CD4-positive, alpha-beta memory T cell (primary cell): Measurements from ENCODE around the gene SLC39A10. TPM values are rescaled to one million over a fixed set of nuclear protein-coding genes. Genes with fewer than 3 reads are reported as not detected.
"Not testable (repeated sequence)": the region's sequence is repeated elsewhere in the genome, so short reads cannot be mapped to it uniquely, and the experiment has no call there.

Experiments
- CTCF ChIA-PET: fragments of 350-600 bp; sonication (Branson Sonifier 250); formaldehyde crosslinking; loops from one replicate; lab custom pipeline; 2021; ENCODE audit warnings: inconsistent platforms; ENCODE audit not compliant: partially characterized antibody; lab: Charles Lee
- POLR2A ChIA-PET: fragments of 350-600 bp; sonication (Branson Sonifier 250); formaldehyde crosslinking; loops from one replicate; lab custom pipeline; 2021; ENCODE audit not compliant: partially characterized antibody; lab: Charles Lee
- DNase-seq, 5 donors: peaks; one replicate each; pipeline versions ENCODE4 v3.0.0 to v3.0.0-alpha.2; 2020 to 2022; ENCODE audit warnings: mixed read lengths in 1 of 5
- H3K27ac ChIP-seq: one replicate; pipeline ENCODE4 v1.7.0; 2013; ENCODE audit warnings: low read depth, low read length
- H3K27me3 ChIP-seq: 2 replicates; pipeline ENCODE4 v1.7.0; 2013; ENCODE audit warnings: mild to moderate bottlenecking, low read length, moderate library complexity; ENCODE audit not compliant: insufficient read depth
- H3K36me3 ChIP-seq: 2 replicates; pipeline ENCODE4 v1.7.0; 2013; ENCODE audit warnings: mild to moderate bottlenecking, low read length, moderate library complexity; ENCODE audit not compliant: insufficient read depth
- H3K4me1 ChIP-seq: 2 replicates; pipeline ENCODE4 v1.7.0; 2013; ENCODE audit warnings: mild to moderate bottlenecking, low read length, moderate library complexity; ENCODE audit not compliant: insufficient read depth
- H3K4me3 ChIP-seq, 2 donors: one replicate each; pipeline ENCODE4 v1.7.0; 2013; ENCODE audit warnings: low read length in 2 of 2, mild to moderate bottlenecking in 1 of 2
- H3K9me3 ChIP-seq, 2 donors: one replicate each; pipeline ENCODE4 v1.7.0; 2013; ENCODE audit warnings: low read length in 2 of 2, control low read depth in 1 of 2; ENCODE audit not compliant: control insufficient read depth in 1 of 2
- H3K27ac Mint-ChIP-seq, 7 donors: one replicate each; pipeline ENCODE4 v1.8.0; 2020 to 2021; ENCODE audit warnings: mixed read lengths in 7 of 7, mild to moderate bottlenecking in 6 of 7, inconsistent platforms in 3 of 7, moderate library complexity in 3 of 7
- H3K27me3 Mint-ChIP-seq, 2 donors: one replicate each; pipeline ENCODE4 v1.8.0; 2020 to 2021; ENCODE audit warnings: mixed read lengths in 2 of 2
- H3K36me3 Mint-ChIP-seq, 2 donors: one replicate each; pipeline ENCODE4 v1.8.0; 2020 to 2021; ENCODE audit warnings: mixed read lengths in 2 of 2, inconsistent platforms in 1 of 2, mild to moderate bottlenecking in 1 of 2
- H3K4me1 Mint-ChIP-seq, 4 donors: one replicate each; pipeline ENCODE4 v1.8.0; 2020 to 2021; ENCODE audit warnings: mixed read lengths in 4 of 4, mild to moderate bottlenecking in 1 of 4
- H3K4me3 Mint-ChIP-seq, 8 donors: one replicate each; pipeline ENCODE4 v1.8.0; 2020 to 2021; ENCODE audit warnings: mixed read lengths in 8 of 8, mild to moderate bottlenecking in 7 of 8, moderate library complexity in 6 of 8, inconsistent platforms in 3 of 8
- H3K9me3 Mint-ChIP-seq, 8 donors: one replicate each; pipeline ENCODE4 v1.8.0; 2020 to 2021; ENCODE audit warnings: mixed read lengths in 8 of 8, mild to moderate bottlenecking in 5 of 8, inconsistent platforms in 3 of 8, moderate library complexity in 1 of 8
- intact Hi-C: fragments of 100-400 bp; cut with micrococcal nuclease; formaldehyde crosslinking; loops from one replicate; pipeline ENCODE4 v1.15.1; 2023
- polyA plus RNA-seq, 2 donors: library from polyadenylated mRNA; unstranded; fragments of 300-500 nt; fragmentation: Illumina TruSeq; gene quantifications; one replicate each; pipeline ENCODE4 v1.2.3, GENCODE V29; 2021
- total RNA-seq, 2 experiments: library from RNA; stranded (reverse); gene quantifications; one replicate each; pipeline ENCODE4 v1.2.3, GENCODE V29; 2021

The SLC39A10 gene
- total and polyA plus RNA-seq, 4 experiments from 2014 or later: 5.9 to 102 (median 54.4) TPM

GRCh38 chr2:195645413-195645812, 11.6 kb upstream of the SLC39A10 start:
- no peaks in the 10 kb centered on the region for H3K4me1 ChIP-seq

GRCh38 chr2:195646424-195646823, 10.6 kb upstream of the SLC39A10 start:
- Histone ChIP-seq H3K4me1 (no peaks in the 10 kb centered on the region), H3K36me3 (no peaks in the 10 kb centered on the region), H3K4me3 (no peak overlapping the region), H3K27me3 (no peaks in the 10 kb centered on the region), H3K27ac (no peak overlapping the region), H3K9me3 (no peaks in the 10 kb centered on the region)
- H3K27me3 Mint-ChIP-seq: no peaks in the 10 kb centered on the region
- CTCF ChIA-PET: no interaction called here
- peaks cover 0 to 3% (median 0%) of the 10 kb centered on the region in 8 donors for H3K9me3 Mint-ChIP-seq
- no peak for DNase-seq
- H3K27ac Mint-ChIP-seq: no peak overlapping the region
- H3K4me3 Mint-ChIP-seq: no peak overlapping the region
- intact Hi-C loops: no loop called here
- peaks cover 6 to 11% (median 9%) of the 10 kb centered on the region in 4 donors for H3K4me1 Mint-ChIP-seq
- H3K36me3 Mint-ChIP-seq: no peaks in the 10 kb centered on the region
- POLR2A ChIA-PET: no interaction called here

More at GRCh38 chr2:195645413-195645812, 11.6 kb upstream of the SLC39A10 start:
- DNase-seq: no peak
- POLR2A ChIA-PET: interaction anchor here (0.9 to 1.1 kb wide), 2 partner anchors 11 to 110 kb away, joined by 3 to 5 read pairs; partner anchors contain the start of gene SLC39A10
- Mint-ChIP-seq H3K9me3 (peaks cover 0 to 2% (median 0%) of the 10 kb centered on the region in 8 donors), H3K27me3 (no peaks in the 10 kb centered on the region), H3K27ac (no peak overlapping the region), H3K4me1 (peaks cover 6 to 11% (median 9%) of the 10 kb centered on the region in 4 donors), H3K4me3 (no peak overlapping the region), H3K36me3 (no peaks in the 10 kb centered on the region)
- no peaks in the 10 kb centered on the region for H3K9me3 ChIP-seq
- no peak overlapping the region for H3K27ac ChIP-seq
- H3K4me3 ChIP-seq: no peak overlapping the region
- CTCF ChIA-PET: interaction anchor here (0.6 kb wide), 2 partner anchors 14 to 74 kb away, joined by 3 read pairs; no protein-coding TSS in a partner anchor
- intact Hi-C loops: no loop called here
- no peaks in the 10 kb centered on the region for H3K36me3 ChIP-seq
- no peaks in the 10 kb centered on the region for H3K27me3 ChIP-seq

- no peaks in the 10 kb centered on the region for H3K9me3 ChIP-seq
- H3K4me1 ChIP-seq: no peaks in the 10 kb centered on the region
- CTCF ChIA-PET: interaction anchor here (0.8 kb wide), 1 partner anchor 10 kb away, joined by 3 read pairs; the partner anchor contains the start of gene SLC39A10
- H3K27ac ChIP-seq: no peak overlapping the region
- POLR2A ChIA-PET: interaction anchor here (1.7 kb wide), 1 partner anchor 10 kb away, joined by 5 read pairs; the partner anchor contains the start of gene SLC39A10
- H3K36me3 Mint-ChIP-seq: no peaks in the 10 kb centered on the region
- H3K9me3 Mint-ChIP-seq: peaks cover 0 to 3% (median 0%) of the 10 kb centered on the region in 8 donors
- intact Hi-C loops: no loop called here
- no peak overlapping the region for H3K4me3 ChIP-seq
- no peak for DNase-seq
- peaks cover 6 to 11% (median 9%) of the 10 kb centered on the region in 4 donors for H3K4me1 Mint-ChIP-seq
- H3K27ac Mint-ChIP-seq: no peak overlapping the region
- H3K36me3 ChIP-seq: no peaks in the 10 kb centered on the region
- no peaks in the 10 kb centered on the region for H3K27me3 Mint-ChIP-seq
- no peak overlapping the region for H3K4me3 Mint-ChIP-seq
- H3K27me3 ChIP-seq: no peaks in the 10 kb centered on the region
Measured at GRCh38 chr2:195647302-195647701, 9.7 kb upstream of the SLC39A10 start.

GRCh38 chr2:195648370-195648769, 8.7 kb upstream of the SLC39A10 start:
- intact Hi-C loops, CTCF ChIA-PET, DNase-seq, H3K27me3 ChIP-seq, H3K9me3 Mint-ChIP-seq, H3K4me3 ChIP-seq, H3K36me3 ChIP-seq, H3K27ac ChIP-seq, H3K27ac Mint-ChIP-seq, H3K36me3 Mint-ChIP-seq, H3K4me3 Mint-ChIP-seq, H3K4me1 ChIP-seq, H3K27me3 Mint-ChIP-seq, H3K9me3 ChIP-seq: not testable (repeated sequence)
- POLR2A ChIA-PET: interaction anchor here (0.8 to 1.7 kb wide), 2 partner anchors 9 to 12 kb away, joined by 3 to 5 read pairs; partner anchors contain the start of gene SLC39A10
- peaks cover 5 to 11% (median 7%) of the 10 kb centered on the region in 4 donors for H3K4me1 Mint-ChIP-seq

- Mint-ChIP-seq H3K36me3 (no peaks in the 10 kb centered on the region), H3K4me3 (peak overlapping the region in 3 of 8 donors; percentile 1 to 41 (median 26)), H3K27me3 (no peaks in the 10 kb centered on the region), H3K4me1 (peaks cover 5 to 9% (median 6%) of the 10 kb centered on the region in 4 donors), H3K27ac (peak overlapping the region in 1 of 7 donors; percentile 34), H3K9me3 (peaks cover 0 to 3% (median 0%) of the 10 kb centered on the region in 8 donors)
- Histone ChIP-seq H3K4me3 (no peak overlapping the region), H3K36me3 (no peaks in the 10 kb centered on the region), H3K4me1 (no peaks in the 10 kb centered on the region), H3K27me3 (no peaks in the 10 kb centered on the region), H3K27ac (no peak overlapping the region), H3K9me3 (no peaks in the 10 kb centered on the region)
- ChIA-PET POLR2A (interaction anchor here (1.7 kb wide), 1 partner anchor 8 kb away, joined by 5 read pairs; the partner anchor contains the start of gene SLC39A10), CTCF (interaction anchor here (1.0 to 1.6 kb wide), 2 partner anchors 14 to 151 kb away, joined by 3 to 10 read pairs; no protein-coding TSS in a partner anchor)
- DNase-seq: no peak
- intact Hi-C loops: no loop called here
Measured at GRCh38 chr2:195648787-195649186, 8.2 kb upstream of the SLC39A10 start.

GRCh38 chr2:195649629-195650190, 7.3 kb upstream of the SLC39A10 start:
- intact Hi-C loops: no loop called here
- Mint-ChIP-seq H3K4me1 (peaks cover 5 to 9% (median 6%) of the 10 kb centered on the region in 4 donors), H3K27ac (no peak overlapping the region), H3K27me3 (no peaks in the 10 kb centered on the region), H3K36me3 (no peaks in the 10 kb centered on the region), H3K4me3 (no peak overlapping the region), H3K9me3 (peaks cover 0 to 3% (median 0%) of the 10 kb centered on the region in 8 donors)
- no peak for DNase-seq
- Histone ChIP-seq H3K9me3 (no peaks in the 10 kb centered on the region), H3K27me3 (no peaks in the 10 kb centered on the region), H3K27ac (no peak overlapping the region), H3K4me1 (no peaks in the 10 kb centered on the region), H3K4me3 (no peak overlapping the region), H3K36me3 (no peaks in the 10 kb centered on the region)
- CTCF ChIA-PET: interaction anchor here (1.0 to 1.9 kb wide), 3 partner anchors 10 to 152 kb away, joined by 3 to 10 read pairs (median 7); no protein-coding TSS in a partner anchor
- POLR2A ChIA-PET: no interaction called here

GRCh38 chr2:195651046-195651445, 6.0 kb upstream of the SLC39A10 start:
- Mint-ChIP-seq H3K4me3 (no peak overlapping the region), H3K9me3 (peaks cover 0 to 3% (median 0%) of the 10 kb centered on the region in 8 donors), H3K36me3 (no peaks in the 10 kb centered on the region), H3K27ac (no peak overlapping the region), H3K27me3 (no peaks in the 10 kb centered on the region), H3K4me1 (peaks cover 6 to 11% (median 7%) of the 10 kb centered on the region in 4 donors)
- H3K27ac ChIP-seq: no peak overlapping the region
- ChIA-PET CTCF (interaction anchor here (1.5 to 1.9 kb wide), 2 partner anchors 9 to 75 kb away, joined by 3 to 7 read pairs; no protein-coding TSS in a partner anchor), POLR2A (no interaction called here)
- DNase-seq: no peak
- no peaks in the 10 kb centered on the region for H3K9me3 ChIP-seq
- H3K36me3 ChIP-seq: no peaks in the 10 kb centered on the region
- intact Hi-C loops: no loop called here
- H3K4me1 ChIP-seq: peaks cover 2% of the 10 kb centered on the region
- no peak overlapping the region for H3K4me3 ChIP-seq
- no peaks in the 10 kb centered on the region for H3K27me3 ChIP-seq
